ENCODE results near the gene GARIN5B.

The GARIN5B gene

GRCh38 chr19:55373993-55374757 lies 11.1 kb upstream of the GARIN5B start:
- no peak for TF ChIP-seq CTCF (IDR thresholded peaks at IDR 0.05; ENCODE audit: insufficient read depth, low read depth, low read length, missing control alignments)
- H3K4me3 ChIP-seq (ENCODE audit: low read length): no peak overlapping the region
- DNase-seq (ENCODE audit: low read depth): no peak

- DNase-seq (ENCODE audit: low read depth): no peak
- no peak for TF ChIP-seq CTCF (IDR thresholded peaks at IDR 0.05; ENCODE audit: insufficient read depth, low read depth, low read length, missing control alignments)
- H3K4me3 ChIP-seq (ENCODE audit: low read length): no peak overlapping the region
These were observed 10.4 kb upstream of the GARIN5B start for GRCh38 chr19:55373306-55373992.

GRCh38 chr19:55372316-55373081 lies 9.4 kb upstream of the GARIN5B start:
- no peak overlapping the region for H3K4me3 ChIP-seq (ENCODE audit: low read length)
- no peak for DNase-seq (ENCODE audit: low read depth)
- no peak for TF ChIP-seq CTCF (IDR thresholded peaks at IDR 0.05; ENCODE audit: insufficient read depth, low read depth, low read length, missing control alignments)

GRCh38 chr19:55370305-55370988 lies 7.4 kb upstream of the GARIN5B start, which contains the start of gene IL11:
Gene IL11, minus strand, starts transcription at chr19:55370463. Its CDS starts 153 bp downstream, at chr19:55370310.
- peak; percentile 74 for DNase-seq (ENCODE audit: low read depth)

GRCh38 chr19:55369653-55370304 lies 6.7 kb upstream of the GARIN5B start:
- TF ChIP-seq CTCF (IDR thresholded peaks at IDR 0.05; ENCODE audit: insufficient read depth, low read depth, low read length, missing control alignments): no peak
- peak; percentile 79 for DNase-seq (ENCODE audit: low read depth)
- H3K4me3 ChIP-seq (ENCODE audit: low read length): peak overlapping the region; percentile 44

More at GRCh38 chr19:55370305-55370988, 7.4 kb upstream of the GARIN5B start, which contains the start of gene IL11:
- H3K4me3 ChIP-seq (ENCODE audit: low read length): peak within 1 kb of the TSS; percentile 44
- no peak for TF ChIP-seq CTCF (IDR thresholded peaks at IDR 0.05; ENCODE audit: insufficient read depth, low read depth, low read length, missing control alignments)
